H1 (cell line): ENCODE measurements around the gene CAMTA1. TPM values are rescaled to one million over a fixed set of nuclear protein-coding genes. Genes with fewer than 3 reads are reported as not detected.

Experiments used
- CTCF ChIA-PET: fragments of 300-600 bp; sonication (Branson Sonifier 250); formaldehyde crosslinking; loops from one replicate; lab custom pipeline; 2021; ENCODE audit not compliant: partially characterized antibody; lab: Charles Lee
- POLR2A ChIA-PET: fragments of 300-600 bp; sonication (Branson Sonifier 250); formaldehyde crosslinking; loops from one replicate; lab custom pipeline; 2021; ENCODE audit warnings: inconsistent platforms; ENCODE audit not compliant: partially characterized antibody; lab: Charles Lee
- DNase-seq, 2 experiments: peaks; one replicate each; pipeline versions ENCODE4 v3.0.0 to v3.0.0-alpha.2; 2010 to 2022; ENCODE audit warnings: low spot score in 2 of 2, low read depth in 1 of 2, mixed read lengths in 1 of 2
- FAIRE-seq: peaks from 2 replicates; lab custom pipeline; 2011; peaks lifted over from hg19 to GRCh38; lab: Jason Lieb, UNC
- H2AFZ ChIP-seq: 2 replicates; pipeline ENCODE4 v1.8.1; 2012; ENCODE audit warnings: low read length, inconsistent platforms
- H2AK5ac ChIP-seq: 2 replicates; pipeline ENCODE4 v1.6.1; 2013; ENCODE audit warnings: low read depth, low read length
- H2BK120ac ChIP-seq: replicated peaks from 2 replicates; pipeline ENCODE3; 2013; ENCODE audit warnings: low read depth, low read length, inconsistent platforms
- H2BK12ac ChIP-seq: 2 replicates; pipeline ENCODE4 v1.6.1; 2013; ENCODE audit warnings: low read depth, low read length
- H2BK15ac ChIP-seq: 2 replicates; pipeline ENCODE4 v1.6.1; 2013; ENCODE audit warnings: low read length
- H2BK20ac ChIP-seq: 2 replicates; pipeline ENCODE4 v1.6.1; 2013; ENCODE audit warnings: low read length
- H2BK5ac ChIP-seq: 2 replicates; pipeline ENCODE4 v1.6.1; 2013; ENCODE audit warnings: low read depth, low read length
- H3K14ac ChIP-seq: 2 replicates; pipeline ENCODE4 v1.6.1; 2013; ENCODE audit warnings: inconsistent platforms; ENCODE audit not compliant: insufficient read length
- H3K18ac ChIP-seq: 2 replicates; pipeline ENCODE4 v1.6.1; 2013; ENCODE audit warnings: low read length; ENCODE audit errors: extremely low read depth
- H3K23ac ChIP-seq: 2 replicates; pipeline ENCODE4 v1.6.1; 2013; ENCODE audit warnings: inconsistent platforms; ENCODE audit not compliant: insufficient read length
- H3K23me2 ChIP-seq: 2 replicates; pipeline ENCODE4 v1.6.1; 2013; ENCODE audit warnings: low read depth, low read length
- H3K27ac ChIP-seq: 2 replicates; pipeline ENCODE4 v1.6.1; 2011; ENCODE audit warnings: low read depth, low read length, inconsistent platforms
- H3K27me3 ChIP-seq, 4 experiments: replicated peaks in 1 of 4; 1 replicate in 1 of 4; 2 replicates in 3 of 4; pipeline versions ENCODE4 v1.6.1 to v1.8.1; 2011 to 2013; ENCODE audit warnings: low read length in 3 of 4, mild to moderate bottlenecking in 3 of 4, inconsistent platforms in 2 of 4, mixed read lengths in 2 of 4, moderate library complexity in 1 of 4; ENCODE audit not compliant: control insufficient read depth in 3 of 4, insufficient read depth in 3 of 4; ENCODE audit errors: extremely low read depth in 1 of 4
- H3K36me3 ChIP-seq, 4 experiments: 2 replicates each; pipeline versions ENCODE4 v1.6.1 to v1.8.1; 2011 to 2013; ENCODE audit warnings: mild to moderate bottlenecking in 4 of 4, low read length in 3 of 4, moderate library complexity in 2 of 4, control low read depth in 1 of 4, inconsistent platforms in 1 of 4; ENCODE audit not compliant: insufficient read depth in 4 of 4, control insufficient read depth in 2 of 4
- H3K4ac ChIP-seq: replicated peaks from 2 replicates; pipeline ENCODE3; 2013; ENCODE audit warnings: low read length, low read depth, mixed read lengths, inconsistent platforms; ENCODE audit not compliant: insufficient read length
- H3K4me1 ChIP-seq, 4 experiments: replicated peaks in 1 of 4; 1 replicate in 1 of 4; 2 replicates in 3 of 4; pipeline versions ENCODE4 v1.6.1 to v1.8.1; 2011 to 2013; ENCODE audit warnings: low read length in 3 of 4, inconsistent platforms in 2 of 4, mixed read lengths in 1 of 4; ENCODE audit not compliant: insufficient read depth in 4 of 4, control insufficient read depth in 3 of 4
- H3K4me2 ChIP-seq, 2 experiments: 2 replicates each; pipeline versions ENCODE4 v1.6.1 to v1.8.1; 2011 to 2013; ENCODE audit warnings: low read depth in 2 of 2, low read length in 2 of 2, control low read depth in 1 of 2, inconsistent platforms in 1 of 2, mild to moderate bottlenecking in 1 of 2; ENCODE audit not compliant: insufficient read depth in 1 of 2
- H3K4me3 ChIP-seq, 4 experiments: fragments of 200-600, 300-600 bp in 1 of 4; sonication (generic), shearing (Covaris generic), sonication (Bioruptor Twin) in 1 of 4; 2 replicates each; pipeline versions ENCODE4 v1.5.1 to v1.8.1; 2011 to 2016; ENCODE audit warnings: low read length in 4 of 4, low read depth in 3 of 4, control low read depth in 2 of 4, inconsistent platforms in 2 of 4, mild to moderate bottlenecking in 2 of 4, mixed read lengths in 1 of 4, moderate library complexity in 1 of 4; ENCODE audit not compliant: insufficient read depth in 2 of 4; ENCODE audit errors: extremely low read depth in 1 of 4
- H3K56ac ChIP-seq: replicated peaks from 2 replicates; pipeline ENCODE3; 2013; ENCODE audit warnings: low read depth, mild to moderate bottlenecking, mixed read lengths, low read length, inconsistent platforms; ENCODE audit not compliant: insufficient read length
- H3K79me1 ChIP-seq: 2 replicates; pipeline ENCODE4 v1.6.1; 2013; ENCODE audit warnings: low read depth, low read length, control low read depth
- H3K79me2 ChIP-seq, 2 experiments: 2 replicates each; pipeline versions ENCODE4 v1.6.1 to v1.8.1; 2012 to 2013; ENCODE audit warnings: low read length in 2 of 2, mild to moderate bottlenecking in 2 of 2, inconsistent platforms in 1 of 2; ENCODE audit not compliant: insufficient read depth in 2 of 2, control insufficient read depth in 1 of 2
- H3K9ac ChIP-seq, 4 experiments: replicated peaks in 1 of 4; 1 replicate in 1 of 4; 2 replicates in 3 of 4; pipeline versions ENCODE4 v1.6.1 to v1.8.1; 2011 to 2013; ENCODE audit warnings: low read depth in 3 of 4, low read length in 3 of 4, control low read depth in 2 of 4, mild to moderate bottlenecking in 2 of 4, moderate library complexity in 2 of 4, inconsistent platforms in 1 of 4; ENCODE audit errors: extremely low read depth in 1 of 4
- H3K9me3 ChIP-seq, 2 experiments: 2 replicates each; pipeline versions ENCODE4 v1.6.1 to v1.8.1; 2012 to 2013; ENCODE audit warnings: mild to moderate bottlenecking in 2 of 2, moderate library complexity in 2 of 2, control low read depth in 1 of 2, inconsistent platforms in 1 of 2, low read depth in 1 of 2, low read length in 1 of 2, mixed read lengths in 1 of 2; ENCODE audit not compliant: insufficient read depth in 2 of 2
- H4K20me1 ChIP-seq, 2 experiments: replicated peaks in 1 of 2; 2 replicates each; pipeline versions ENCODE3 to v1.8.1; 2011 to 2013; ENCODE audit warnings: inconsistent platforms in 2 of 2, low read length in 2 of 2, mild to moderate bottlenecking in 1 of 2; ENCODE audit not compliant: insufficient read depth in 2 of 2, control insufficient read depth in 1 of 2
- H4K5ac ChIP-seq: 2 replicates; pipeline ENCODE4 v1.6.1; 2013; ENCODE audit warnings: low read length, low read depth, mixed read lengths, inconsistent platforms; ENCODE audit not compliant: insufficient read length
- H4K8ac ChIP-seq: 2 replicates; pipeline ENCODE4 v1.8.0; 2013; ENCODE audit warnings: mild to moderate bottlenecking, moderate library complexity, low read length, inconsistent platforms; ENCODE audit not compliant: insufficient read depth; ENCODE audit errors: extremely low read depth
- H4K91ac ChIP-seq: replicated peaks from 2 replicates; pipeline ENCODE3; 2013; ENCODE audit warnings: low read length, mixed read lengths, inconsistent platforms; ENCODE audit not compliant: insufficient read length
- CHD2 ChIP-seq: IDR thresholded peaks from 2 replicates; pipeline ENCODE4 v1.6.1; 2012; ENCODE audit warnings: low read length, improper control_type of control experiment
- CTCF ChIP-seq, 3 experiments: IDR thresholded peaks; 1 replicate in 2 of 3; 2 replicates in 1 of 3; pipeline versions ENCODE4 v1.5.1 to v1.6.1; 2011; ENCODE audit warnings: low read length in 3 of 3, mild to moderate bottlenecking in 3 of 3, inconsistent platforms in 2 of 3, low read depth in 1 of 3, moderate library complexity in 1 of 3; ENCODE audit not compliant: insufficient read depth in 1 of 3; ENCODE audit errors: control extremely low read depth in 1 of 3
- SIX5 ChIP-seq: IDR thresholded peaks from 2 replicates; pipeline ENCODE4 v1.6.1; 2011; ENCODE audit warnings: mild to moderate bottlenecking, low read depth, low read length
- USF2 ChIP-seq: IDR thresholded peaks from 2 replicates; pipeline ENCODE4 v1.6.1; 2011; ENCODE audit warnings: low read length, improper control_type of control experiment
- WGBS, 2 experiments: shearing (Covaris generic) in 1 of 2; methylation state at CpG; one replicate each; pipeline versions ENCODE4 v1.1.6 to v1.1.7; 2013 to 2015; ENCODE audit warnings: low lambda C conversion rate in 2 of 2, mixed read lengths in 2 of 2, inconsistent platforms in 1 of 2, low coverage in 1 of 2, missing lambda C conversion rate in 1 of 2; ENCODE audit not compliant: insufficient replicate concordance in 2 of 2, insufficient coverage in 1 of 2, insufficient read length in 1 of 2; ENCODE audit errors: extremely low coverage in 1 of 2, missing lambda C conversion rate in 1 of 2; 5-methylcytosine and 5-hydroxymethylcytosine counted together
- polyA plus RNA-seq, 7 experiments: library from polyadenylated mRNA; depleted of rRNA in 3 of 7; stranded (reverse) in 5 of 7; unstranded in 2 of 7; fragments of >200 nt in 5 of 7; fragments of 200-250 nt in 2 of 7; gene quantifications; 1 replicate in 5 of 7; 2 replicates in 1 of 7; 4 replicates in 1 of 7; pipeline versions ENCODE4 v1.2.1 to v1.2.3, GENCODE V29; 2011 to 2013; ENCODE audit warnings: missing spikeins in 2 of 7, mixed read lengths in 2 of 7
- total RNA-seq: library from RNA; stranded (reverse); fragmentation: NEBNext Ultra II Directional; extraction: Animal tissue kit (Norgen Biotek cat#: 25700); gene quantifications from 2 replicates; pipeline ENCODE4 v1.2.1, GENCODE V29; 2021

The CAMTA1 gene
- total and polyA plus RNA-seq, 2 of the 8 experiments (the other 6 are each of a cell fraction or from before 2014, with no cell fraction given) = 65.0 to 119 TPM

- H4K5ac ChIP-seq = no peak overlapping the region
- H3K27me3 ChIP-seq = no peaks in the 10 kb centered on the region
- no peak overlapping the region for H2AFZ ChIP-seq
- no peaks in the 10 kb centered on the region for H3K79me1 ChIP-seq
- no peak overlapping the region for H2BK20ac ChIP-seq
- H4K20me1 ChIP-seq = no peaks in the 10 kb centered on the region
- H3K18ac ChIP-seq = no peak overlapping the region
- 80% methylated on average over 16 of the region's 18 CpGs; no CpG with 5 or more reads in 1 of the 2 experiments for WGBS, 2 experiments
- no peak overlapping the region for H2AK5ac ChIP-seq
- no peak overlapping the region for H4K91ac ChIP-seq
- no peaks in the 10 kb centered on the region for H3K36me3 ChIP-seq
- no peak overlapping the region; the same call in 1 of the 2 replicates for H2BK15ac ChIP-seq
- no peak overlapping the region for H3K23ac ChIP-seq
- no peak overlapping the region for H3K4ac ChIP-seq
- H3K23me2 ChIP-seq = no peaks in the 10 kb centered on the region
- no peak overlapping the region for H2BK12ac ChIP-seq
- no peaks in the 10 kb centered on the region for H3K4me1 ChIP-seq
- H3K9ac ChIP-seq = no peak overlapping the region
- no peak overlapping the region for H3K4me2 ChIP-seq
- ChIA-PET CTCF (interaction anchor here (1.0 to 5.3 kb wide), 15 partner anchors 11 to 940 kb away, joined by 3 to 36 read pairs (median 4); no protein-coding TSS in a partner anchor), POLR2A (interaction anchor here (0.8 kb wide), 1 partner anchor 9 kb away, joined by 4 read pairs; no protein-coding TSS in a partner anchor)
- no peak for DNase-seq
- no peak overlapping the region for H3K4me3 ChIP-seq
- 0 out of 4 replicates have a peak, but pooled peaks cover 0 to 3% of the 10 kb centered on the region in 2 experiments for H3K9me3 ChIP-seq
- H3K56ac ChIP-seq = no peak overlapping the region
- H3K14ac ChIP-seq = no peak overlapping the region
- no peak overlapping the region; the same call in 1 of the 2 replicates for H4K8ac ChIP-seq
- no peak overlapping the region for H2BK5ac ChIP-seq
- no peaks in the 10 kb centered on the region for H3K79me2 ChIP-seq
- FAIRE-seq = no peak
- H2BK120ac ChIP-seq = no peak overlapping the region
- H3K27ac ChIP-seq = no peak overlapping the region
- TF ChIP-seq SIX5 = no peak
- no peak for TF ChIP-seq USF2
- no peak for TF ChIP-seq CTCF (IDR thresholded peaks at IDR 0.05; ENCODE audit: control extremely low read depth in 1 of 3, insufficient read depth in 1 of 3, low read depth in 1 of 3, low read length in 3 of 3)
- TF ChIP-seq CHD2 = no peak
Observed at GRCh38 chr1:7640920-7641585, 855.8 kb downstream of the CAMTA1 start.
